K562 (cell line): ENCODE data around the gene FAM240A. TPM values are rescaled to one million over a fixed set of nuclear protein-coding genes. Genes with fewer than 3 reads are reported as not detected.

Experiments used
- CBX3 ChIP-seq, 2 experiments: IDR thresholded peaks; 1 replicate in 1 of 2; 2 replicates in 1 of 2; pipeline ENCODE4 v1.6.1; 2012; ENCODE audit warnings: inconsistent platforms in 2 of 2, low read length in 2 of 2, borderline replicate concordance in 1 of 2, control low read depth in 1 of 2
- CCNT2 ChIP-seq: IDR thresholded peaks from 2 replicates; pipeline ENCODE4 v1.6.1; 2011; ENCODE audit warnings: borderline replicate concordance, low read depth, mild to moderate bottlenecking, moderate library complexity, mixed read lengths, low read length; ENCODE audit not compliant: insufficient read length; ENCODE audit errors: extremely low read depth
- CHD2 ChIP-seq: IDR thresholded peaks from 2 replicates; pipeline ENCODE4 v1.6.1; 2011; ENCODE audit warnings: low read depth, low read length
- CHD4 ChIP-seq: fragments of 200-600 bp; sonication (generic); IDR thresholded peaks from 3 replicates; pipeline ENCODE4 v1.6.1; 2012; ENCODE audit warnings: low read depth, mild to moderate bottlenecking, mixed read lengths, low read length, inconsistent platforms; ENCODE audit not compliant: insufficient read depth, insufficient replicate concordance, poor library complexity, severe bottlenecking
- CTCF ChIP-seq, 3 experiments: IDR thresholded peaks in 2 of 3; conservative IDR thresholded peaks in 1 of 3; 2 replicates each; pipeline ENCODE4 v1.5.1; 2011 to 2012; ENCODE audit warnings: low read length in 3 of 3, mild to moderate bottlenecking in 3 of 3, control low read depth in 2 of 3, improper control_type of control experiment in 1 of 3, inconsistent platforms in 1 of 3, low read depth in 1 of 3, mixed read lengths in 1 of 3, moderate library complexity in 1 of 3; ENCODE audit not compliant: insufficient read depth in 2 of 3
- ELK1 ChIP-seq: sonication (generic); formaldehyde crosslinking; IDR thresholded peaks from 2 replicates; pipeline ENCODE4 v1.8.1; 2022; ENCODE audit warnings: missing genetic modification reagents
- HMGXB4 ChIP-seq: sonication (generic); formaldehyde crosslinking; IDR thresholded peaks from 2 replicates; pipeline ENCODE4 v1.8.1; 2023; ENCODE audit warnings: mild to moderate bottlenecking, missing genetic modification reagents
- KAT8 ChIP-seq: fragments of 450-650 bp; IDR thresholded peaks from 2 replicates; pipeline ENCODE4 v1.6.1; 2016; ENCODE audit warnings: low read depth, mild to moderate bottlenecking
- KDM2B ChIP-seq: fragments of 250-450 bp; sonication (Bioruptor Pico); IDR thresholded peaks from 2 replicates; pipeline ENCODE4 v1.8.0; 2021; ENCODE audit warnings: mild to moderate bottlenecking, moderate library complexity
- MCM2 ChIP-seq: fragments of 450-650 bp; IDR thresholded peaks from 2 replicates; pipeline ENCODE4 v1.6.1; 2017; ENCODE audit warnings: low read depth, mild to moderate bottlenecking
- MED1 ChIP-seq: sonication (generic); formaldehyde crosslinking; IDR thresholded peaks from 2 replicates; pipeline ENCODE4 v1.8.1; 2023; ENCODE audit warnings: missing genetic modification reagents, borderline replicate concordance
- NFXL1 ChIP-seq: fragments of 450-650 bp; formaldehyde crosslinking; IDR thresholded peaks from 2 replicates; pipeline ENCODE4 v1.4.0; 2021; ENCODE audit warnings: mild to moderate bottlenecking
- POLR2A ChIP-seq: fragments of 450-650 bp; conservative IDR thresholded peaks from 2 replicates; pipeline ENCODE4 v1.6.1; 2016
- POLR3A ChIP-seq: IDR thresholded peaks from 2 replicates; pipeline ENCODE4 v1.6.1; 2011; ENCODE audit warnings: borderline replicate concordance, mild to moderate bottlenecking, moderate library complexity; ENCODE audit not compliant: insufficient read length, insufficient read depth; ENCODE audit errors: extremely low read depth
- SMAD3 ChIP-seq: fragments of 450-650 bp; formaldehyde crosslinking; conservative IDR thresholded peaks from 2 replicates; pipeline ENCODE4 v1.4.0; 2020; ENCODE audit warnings: mild to moderate bottlenecking
- SNIP1 ChIP-seq: fragments of 450-650 bp; IDR thresholded peaks from 2 replicates; pipeline ENCODE4 v1.7.1; 2017; ENCODE audit warnings: low read depth, mild to moderate bottlenecking
- SREBF1 ChIP-seq: fragments of 150-350 bp; IDR thresholded peaks from 2 replicates; pipeline ENCODE4 v1.6.1; 2014; ENCODE audit warnings: antibody characterized with exemption, low read depth, low read length, borderline replicate concordance
- TSC22D4 ChIP-seq: fragments of 450-650 bp; IDR thresholded peaks from 2 replicates; pipeline ENCODE4 v1.6.1; 2016; ENCODE audit warnings: missing genetic modification characterization, missing biosample characterization, control low read depth
- ZBTB5 ChIP-seq: fragments of 450-650 bp; IDR thresholded peaks from 2 replicates; pipeline ENCODE4 v1.6.1; 2017; ENCODE audit warnings: antibody characterized with exemption
- ZFX ChIP-seq: sonication (generic); formaldehyde crosslinking; IDR thresholded peaks from 2 replicates; pipeline ENCODE4 v1.8.0; 2022; ENCODE audit warnings: mild to moderate bottlenecking, missing genetic modification reagents, moderate library complexity
- ZNF184 ChIP-seq: sonication (generic); formaldehyde crosslinking; IDR thresholded peaks from 2 replicates; pipeline ENCODE4 v1.5.0; 2020; ENCODE audit warnings: missing genetic modification reagents
- polyA plus RNA-seq, 8 experiments: library from polyadenylated mRNA; depleted of rRNA in 4 of 8; stranded (reverse) in 5 of 8; unstranded in 3 of 8; fragments of >200 nt; fragmentation: Nextera tagmentation in 2 of 8; fragmentation: Illumina TruSeq in 1 of 8; extraction: Ambion mirVana in 2 of 8; extraction: Trizol in 1 of 8; gene quantifications; 2 replicates each; pipeline versions ENCODE4 v1.2.1 to v1.2.3, GENCODE V29; 2011 to 2014; ENCODE audit warnings: inconsistent platforms in 1 of 8, missing spikeins in 1 of 8
- total RNA-seq, 7 experiments: library from RNA; depleted of rRNA in 6 of 7; stranded (reverse); fragments of >200 nt in 6 of 7; fragmentation: Illumina TruSeq in 2 of 7; extraction: Trizol in 2 of 7; gene quantifications; 2 replicates each; pipeline versions ENCODE4 v1.2.1 to v1.2.3, GENCODE V29; 2011 to 2021; ENCODE audit warnings: low replicate concordance in 1 of 7

The FAM240A gene
- total and polyA plus RNA-seq, 9 of the 15 experiments (the other 6 are each of a cell fraction or from before 2014, with no cell fraction given): not detected

- TF ChIP-seq POLR3A (no peak), MED1 (CRISPR knock-in tag) (no peak), SMAD3 (CRISPR knock-in tag) (0 out of 2 replicates have a peak, but pooled peaks have one; percentile 27), CHD2 (no peak), CHD4 (no peak), KAT8 (no peak), POLR2A (no peak), CTCF (IDR thresholded peaks at IDR 0.05 in 2 of 3, conservative IDR thresholded peaks at IDR 0.05 in 1 of 3; ENCODE audit: insufficient read depth in 2 of 3, low read depth in 1 of 3, low read length in 3 of 3) (peak; percentile 100), SNIP1 (no peak), TSC22D4 (tag) (no peak), ZBTB5 (no peak), HMGXB4 (no peak), KDM2B (no peak), ZNF184 (CRISPR knock-in tag) (no peak), ELK1 (CRISPR knock-in tag) (no peak), ZFX (CRISPR knock-in tag) (peak; percentile 38), SREBF1 (no peak), CBX3 (IDR thresholded peaks at IDR 0.05; ENCODE audit: borderline replicate concordance in 1 of 2, low read length in 2 of 2) (peak in 1 of 2 experiments; percentile 35; a peak in 1 of 3 replicates), CCNT2 (peak; percentile 57), NFXL1 (CRISPR knock-in tag) (no peak), MCM2 (no peak)
Observed at GRCh38 chr3:46629551-46630517, 17.5 kb downstream of the FAM240A start (continued).
